GM23248 (cell line): ENCODE data around the gene FYB1.

Source experiments
- EZH2 ChIP-seq: fragments of 200-600 bp; sonication (generic); IDR thresholded peaks from 2 replicates; pipeline ENCODE4 v1.6.1; 2018; ENCODE audit warnings: antibody characterized with exemption, mild to moderate bottlenecking; ENCODE audit not compliant: insufficient read depth, poor library complexity, severe bottlenecking
- EZH2phosphoT487 ChIP-seq: fragments of 200-600 bp; sonication (generic); IDR thresholded peaks from 2 replicates; pipeline ENCODE4 v1.6.1; 2018; ENCODE audit warnings: antibody characterized with exemption, moderate library complexity, mild to moderate bottlenecking, low read depth; ENCODE audit not compliant: insufficient read depth

DNA sequence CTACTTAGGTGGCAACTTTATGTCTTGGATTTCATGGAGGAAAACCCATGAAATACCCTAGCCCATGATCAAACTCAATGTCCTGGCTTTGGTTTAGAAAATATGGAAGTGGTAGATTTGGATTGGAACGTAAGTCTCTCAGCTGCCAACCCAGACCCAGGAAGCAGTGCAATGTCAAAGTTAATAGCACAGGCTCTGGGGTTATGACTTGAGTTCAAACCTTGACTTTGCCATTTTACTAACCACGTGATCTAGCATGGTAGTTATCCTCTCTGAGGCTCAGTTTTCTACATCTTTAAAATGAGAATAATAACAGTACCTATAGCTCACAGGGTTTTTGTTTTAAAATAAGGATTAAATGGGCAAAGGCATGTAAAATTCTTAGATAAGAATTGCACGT is 13.8 kb downstream of the FYB1 start:
- TF ChIP-seq EZH2: no peak
- no peak for TF ChIP-seq EZH2phosphoT487
